BLaER1 (cell line): Measurements from ENCODE around the gene FAM180B.
"Not testable (repeated sequence)": the region's sequence is repeated elsewhere in the genome, so short reads cannot be mapped to it uniquely, and the experiment has no call there.

Experiments
- H3K27ac ChIP-seq: shearing (Covaris generic); formaldehyde crosslinking; 2 replicates; pipeline ENCODE4 v1.8.1; 2022
- H3K27me3 ChIP-seq: shearing (Covaris generic); formaldehyde crosslinking; 2 replicates; pipeline ENCODE4 v1.8.1; 2022
- H3K36me3 ChIP-seq: shearing (Covaris generic); formaldehyde crosslinking; 2 replicates; pipeline ENCODE4 v1.8.1; 2022
- H3K4me1 ChIP-seq: shearing (Covaris generic); formaldehyde crosslinking; 2 replicates; pipeline ENCODE4 v1.8.1; 2022
- H3K4me2 ChIP-seq: shearing (Covaris generic); formaldehyde crosslinking; 2 replicates; pipeline ENCODE4 v1.8.1; 2022
- H3K4me3 ChIP-seq: shearing (Covaris generic); formaldehyde crosslinking; 2 replicates; pipeline ENCODE4 v1.8.1; 2022
- H3K9ac ChIP-seq: shearing (Covaris generic); formaldehyde crosslinking; 2 replicates; pipeline ENCODE4 v1.8.1; 2022
- H3K9me3 ChIP-seq: shearing (Covaris generic); formaldehyde crosslinking; 2 replicates; pipeline ENCODE4 v1.8.1; 2022
- H4K20me1 ChIP-seq: shearing (Covaris generic); formaldehyde crosslinking; 2 replicates; pipeline ENCODE4 v1.8.1; 2022
- Cebpa-rat ChIP-seq: shearing (Covaris generic); IDR thresholded peaks from 2 replicates; pipeline ENCODE4 v1.8.1; 2022

The FAM180B gene

GRCh38 chr11:47552056-47552565, 34.4 kb upstream of the FAM180B start:
- Histone ChIP-seq H3K27ac (peak overlapping the region; percentile 92), H3K4me3 (peak overlapping the region; percentile 94), H3K36me3 (peaks cover 34% of the 10 kb centered on the region; the same call in 1 of the 2 replicates), H4K20me1 (peaks cover 55% of the 10 kb centered on the region), H3K9me3 (no peaks in the 10 kb centered on the region), H3K4me1 (peaks cover 45% of the 10 kb centered on the region), H3K27me3 (no peaks in the 10 kb centered on the region), H3K4me2 (peak overlapping the region; percentile 79), H3K9ac (peak overlapping the region; percentile 96)
- TF ChIP-seq Cebpa-rat = no peak

- H3K4me1 ChIP-seq = peaks cover 45% of the 10 kb centered on the region
- no peaks in the 10 kb centered on the region for H3K9me3 ChIP-seq
Observed at GRCh38 chr11:47552566-47553405, 33.7 kb upstream of the FAM180B start, which contains the start of gene CELF1. Gene CELF1, minus strand, starts transcription at chr11:47553132. Its CDS starts 53,609 bp downstream, at chr11:47499523.

GRCh38 chr11:47553406-47553743, 33.1 kb upstream of the FAM180B start:
- H3K9ac ChIP-seq = peak overlapping the region; percentile 68; the same call in 1 of the 2 replicates
- no peak for TF ChIP-seq Cebpa-rat
- no peaks in the 10 kb centered on the region for H3K9me3 ChIP-seq
- no peaks in the 10 kb centered on the region for H3K27me3 ChIP-seq
- peaks cover 42% of the 10 kb centered on the region for H3K4me1 ChIP-seq
- H3K4me3 ChIP-seq = peak overlapping the region; percentile 94
- peaks cover 42% of the 10 kb centered on the region for H4K20me1 ChIP-seq
- peak overlapping the region; percentile 68 for H3K27ac ChIP-seq
- H3K36me3 ChIP-seq = peaks cover 21% of the 10 kb centered on the region; the same call in 1 of the 2 replicates
- H3K4me2 ChIP-seq = peak overlapping the region; percentile 66

More at GRCh38 chr11:47552566-47553405, 33.7 kb upstream of the FAM180B start, which contains the start of gene CELF1:
- peak within 1 kb of the TSS; percentile 92 for H3K27ac ChIP-seq
- H4K20me1 ChIP-seq = peaks cover 48% of the 10 kb centered on the region
- H3K9ac ChIP-seq = peak within 1 kb of the TSS; percentile 96
- H3K36me3 ChIP-seq = peaks cover 27% of the 10 kb centered on the region; the same call in 1 of the 2 replicates
- peak within 1 kb of the TSS; percentile 79 for H3K4me2 ChIP-seq
- peak within 1 kb of the TSS; percentile 94 for H3K4me3 ChIP-seq
- no peak for TF ChIP-seq Cebpa-rat
- no peaks in the 10 kb centered on the region for H3K27me3 ChIP-seq

GRCh38 chr11:47557004-47557403, 29.5 kb upstream of the FAM180B start:
- not testable (repeated sequence) for H3K36me3 ChIP-seq, H3K4me2 ChIP-seq, H3K27me3 ChIP-seq, H3K9me3 ChIP-seq, H3K4me3 ChIP-seq, H3K9ac ChIP-seq, H3K27ac ChIP-seq, H4K20me1 ChIP-seq
- H3K4me1 ChIP-seq = peaks cover 13% of the 10 kb centered on the region

GRCh38 chr11:47558695-47559094, 27.8 kb upstream of the FAM180B start:
- Histone ChIP-seq H3K36me3 (0 out of 2 replicates have a peak, but pooled peaks cover 4% of the 10 kb centered on the region), H3K9ac (no peak overlapping the region), H3K9me3 (no peaks in the 10 kb centered on the region), H3K4me1 (peaks cover 9% of the 10 kb centered on the region), H3K4me3 (no peak overlapping the region), H3K27me3 (no peaks in the 10 kb centered on the region), H3K4me2 (no peak overlapping the region), H3K27ac (no peak overlapping the region), H4K20me1 (no peaks in the 10 kb centered on the region)
- TF ChIP-seq Cebpa-rat = no peak

- H3K27ac ChIP-seq = no peak overlapping the region
- no peaks in the 10 kb centered on the region for H3K27me3 ChIP-seq
- TF ChIP-seq Cebpa-rat = no peak
- no peak overlapping the region for H3K4me2 ChIP-seq
- no peaks in the 10 kb centered on the region for H4K20me1 ChIP-seq
- no peak overlapping the region for H3K4me3 ChIP-seq
- H3K9ac ChIP-seq = no peak overlapping the region
- no peaks in the 10 kb centered on the region for H3K9me3 ChIP-seq
- H3K36me3 ChIP-seq = 0 out of 2 replicates have a peak, but pooled peaks cover 4% of the 10 kb centered on the region
- H3K4me1 ChIP-seq = peaks cover 11% of the 10 kb centered on the region
Observed at GRCh38 chr11:47560426-47560825, 26.1 kb upstream of the FAM180B start.

- H3K27me3 ChIP-seq, H3K9ac ChIP-seq, H3K27ac ChIP-seq, H4K20me1 ChIP-seq, H3K9me3 ChIP-seq, H3K36me3 ChIP-seq, H3K4me3 ChIP-seq, H3K4me2 ChIP-seq: not testable (repeated sequence)
- H3K4me1 ChIP-seq = peaks cover 25% of the 10 kb centered on the region
Observed at GRCh38 chr11:47562393-47562792, 24.1 kb upstream of the FAM180B start.

GRCh38 chr11:47564366-47564765, 22.1 kb upstream of the FAM180B start:
- H3K9ac ChIP-seq = peak overlapping the region; percentile 92
- peak overlapping the region; percentile 83 for H3K4me3 ChIP-seq
- H3K4me2 ChIP-seq = peak overlapping the region; percentile 93

GRCh38 chr11:47564933-47565339, 21.5 kb upstream of the FAM180B start:
- H3K4me1 ChIP-seq = peaks cover 25% of the 10 kb centered on the region
- no peaks in the 10 kb centered on the region for H3K27me3 ChIP-seq
- H3K36me3 ChIP-seq = peaks cover 22% of the 10 kb centered on the region
- H3K9me3 ChIP-seq = no peaks in the 10 kb centered on the region
- peak overlapping the region; percentile 93 for H3K4me2 ChIP-seq
- H4K20me1 ChIP-seq = peaks cover 6% of the 10 kb centered on the region
- TF ChIP-seq Cebpa-rat = no peak
- H3K9ac ChIP-seq = peak overlapping the region; percentile 92
- H3K27ac ChIP-seq = peak overlapping the region; percentile 89
- H3K4me3 ChIP-seq = peak overlapping the region; percentile 83

More at GRCh38 chr11:47564366-47564765, 22.1 kb upstream of the FAM180B start:
- Histone ChIP-seq H3K4me1 (peaks cover 25% of the 10 kb centered on the region), H3K36me3 (peaks cover 17% of the 10 kb centered on the region)
- not testable (repeated sequence) for H3K27me3 ChIP-seq, H3K9me3 ChIP-seq, H3K27ac ChIP-seq, H4K20me1 ChIP-seq
